ENCODE results near the gene IL4I1.
A peak's percentile ranks its signal among the peaks of the same experiment; 100 is the strongest.

Gene IL4I1

DNA sequence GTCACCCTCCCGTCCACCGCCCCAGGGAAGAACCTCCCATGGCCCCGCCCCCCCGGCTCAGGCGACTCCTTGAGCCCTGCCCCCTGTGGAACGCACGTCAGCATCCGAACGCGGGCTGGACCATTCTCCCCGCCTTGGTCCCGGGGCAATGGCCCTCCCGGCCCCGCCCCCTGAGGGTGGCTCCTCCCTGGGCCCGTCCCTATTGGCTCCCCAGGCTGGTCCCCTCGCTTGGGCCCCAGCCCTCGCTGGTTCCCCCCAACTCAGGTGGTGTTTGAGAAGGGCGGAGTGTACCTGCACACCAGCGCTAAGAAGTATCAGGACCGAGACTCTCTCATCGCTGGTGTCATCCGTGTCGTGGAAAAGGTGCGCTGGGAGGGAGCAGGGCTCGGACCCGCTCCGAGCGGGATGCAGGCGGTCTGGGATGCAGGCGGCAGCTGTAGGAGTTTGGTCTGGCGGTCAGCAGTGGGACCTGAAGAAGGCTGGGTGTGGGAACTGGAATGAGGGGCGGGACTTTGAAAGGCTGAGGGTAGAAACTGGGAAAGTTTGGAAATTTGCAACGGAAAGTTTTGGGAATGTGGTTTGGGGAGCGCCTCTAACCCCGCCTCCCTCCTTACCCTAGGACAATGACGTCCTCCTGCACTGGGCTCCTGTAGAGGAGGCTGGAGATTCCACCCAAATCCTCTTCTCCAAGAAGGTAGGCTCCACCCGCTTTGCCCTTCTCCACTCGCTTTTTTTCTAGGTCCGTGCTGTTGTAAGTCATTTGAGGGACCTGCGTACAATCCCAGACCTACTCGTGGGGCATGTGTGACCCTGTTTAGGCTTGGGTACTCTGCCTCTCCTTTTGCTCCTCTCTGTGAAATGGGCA lies 18.6 kb downstream of the IL4I1 start:
- peak; percentile 99 for DNase-seq

DNA sequence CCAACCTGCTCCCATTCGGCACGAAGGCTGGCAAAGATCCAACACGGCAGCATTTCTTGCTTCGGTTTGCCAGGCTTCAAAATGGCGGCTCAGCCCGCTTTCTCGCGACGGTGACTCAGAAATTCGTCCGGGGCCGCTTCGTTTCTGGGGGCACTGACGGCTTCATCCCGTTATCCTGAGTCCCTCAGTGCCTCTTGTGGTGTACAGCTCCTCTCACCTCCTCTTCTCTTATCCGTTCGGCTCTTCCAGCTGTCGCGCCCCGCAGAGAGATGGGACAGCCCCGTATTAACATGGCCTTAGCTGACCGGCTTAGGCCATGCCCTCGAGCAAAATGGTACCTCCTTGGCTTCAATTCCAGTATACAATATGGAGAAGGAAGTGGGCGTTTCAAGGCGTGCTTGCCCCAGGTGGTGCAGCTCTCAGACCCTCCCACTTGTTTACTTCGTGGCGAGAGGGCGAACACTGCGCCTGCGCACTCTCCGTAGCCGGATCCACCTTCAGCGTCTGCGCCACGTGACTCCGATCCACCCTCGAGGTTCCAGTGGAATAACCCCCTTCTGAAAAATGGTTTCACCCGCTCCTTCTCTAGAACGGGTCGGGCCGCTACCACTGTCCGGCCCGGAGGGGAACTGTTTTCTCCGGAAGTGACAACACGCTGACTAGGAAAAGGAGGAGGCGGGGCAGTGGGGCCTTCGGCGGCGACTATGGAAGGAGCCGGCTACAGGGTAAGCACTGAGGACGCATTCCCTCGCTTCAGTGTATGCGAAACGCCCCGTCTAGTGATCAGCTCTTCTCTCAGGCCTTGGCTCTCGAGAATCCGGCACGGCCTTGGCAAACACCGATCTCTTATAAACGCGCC lies 19.4 kb downstream of the IL4I1 start, which contains the start of the genes AKT1S1 and TBC1D17:
AKT1S1 (minus strand) TSS at position 336 of the 859 bp plus-strand sequence. CDS start 4,060 bp downstream, outside the sequence.
TBC1D17 (plus strand) TSS at position 683 of the 859 bp plus-strand sequence; CDS start at position 705, 22 bp downstream.
- DNase-seq: peak; percentile 100

GRCh38 chr19:49876422-49877019 lies 20.2 kb downstream of the IL4I1 start:
- peak; percentile 98 for DNase-seq

GRCh38 chr19:49875857-49876421 lies 20.7 kb downstream of the IL4I1 start:
- peak; percentile 52 for DNase-seq

DNA sequence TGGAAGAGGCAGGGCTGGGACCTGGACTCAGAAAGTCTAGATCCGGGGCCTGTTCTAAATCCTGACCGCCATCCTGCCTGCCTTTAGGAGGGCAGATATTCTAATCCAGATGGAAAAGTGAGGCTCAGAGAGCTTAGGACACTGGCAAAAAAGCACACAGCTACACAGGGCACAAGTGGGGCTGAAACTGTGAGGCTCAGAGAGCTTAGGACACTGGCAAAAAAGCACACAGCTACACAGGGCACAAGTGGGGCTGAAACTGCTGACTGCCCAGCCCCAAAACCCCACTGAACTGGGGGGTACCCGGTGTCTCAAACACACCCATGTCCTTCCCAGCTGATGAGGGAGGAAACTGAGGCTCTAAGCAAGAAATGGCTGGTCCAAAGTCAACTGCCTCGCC lies 21.5 kb downstream of the IL4I1 start:
- no peak for DNase-seq

GRCh38 chr19:49874503-49875157 lies 22.1 kb downstream of the IL4I1 start:
- DNase-seq: no peak

DNA sequence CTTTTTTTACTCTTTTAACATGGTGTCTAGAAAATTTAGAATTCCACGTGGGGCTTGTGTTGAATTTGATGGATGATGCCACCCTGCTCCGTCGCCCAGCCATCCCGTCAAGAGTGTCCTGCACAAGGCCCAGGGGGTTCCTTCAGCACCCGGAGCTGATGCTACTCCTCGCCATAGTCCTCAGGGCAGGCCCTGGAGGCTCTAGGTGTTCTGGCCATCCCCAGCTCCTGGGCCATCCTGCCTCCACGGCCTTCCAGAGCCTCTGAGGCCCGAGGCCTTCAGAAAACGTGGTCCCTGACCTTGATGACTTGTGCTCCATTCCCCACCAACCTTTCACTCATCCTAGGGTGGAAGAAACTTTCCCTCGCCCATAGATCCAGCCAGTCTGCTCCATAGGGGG lies 22.9 kb downstream of the IL4I1 start:
- no peak for DNase-seq

- no peak for DNase-seq
Measured at GRCh38 chr19:49873129-49873521, 23.6 kb downstream of the IL4I1 start.

DNA sequence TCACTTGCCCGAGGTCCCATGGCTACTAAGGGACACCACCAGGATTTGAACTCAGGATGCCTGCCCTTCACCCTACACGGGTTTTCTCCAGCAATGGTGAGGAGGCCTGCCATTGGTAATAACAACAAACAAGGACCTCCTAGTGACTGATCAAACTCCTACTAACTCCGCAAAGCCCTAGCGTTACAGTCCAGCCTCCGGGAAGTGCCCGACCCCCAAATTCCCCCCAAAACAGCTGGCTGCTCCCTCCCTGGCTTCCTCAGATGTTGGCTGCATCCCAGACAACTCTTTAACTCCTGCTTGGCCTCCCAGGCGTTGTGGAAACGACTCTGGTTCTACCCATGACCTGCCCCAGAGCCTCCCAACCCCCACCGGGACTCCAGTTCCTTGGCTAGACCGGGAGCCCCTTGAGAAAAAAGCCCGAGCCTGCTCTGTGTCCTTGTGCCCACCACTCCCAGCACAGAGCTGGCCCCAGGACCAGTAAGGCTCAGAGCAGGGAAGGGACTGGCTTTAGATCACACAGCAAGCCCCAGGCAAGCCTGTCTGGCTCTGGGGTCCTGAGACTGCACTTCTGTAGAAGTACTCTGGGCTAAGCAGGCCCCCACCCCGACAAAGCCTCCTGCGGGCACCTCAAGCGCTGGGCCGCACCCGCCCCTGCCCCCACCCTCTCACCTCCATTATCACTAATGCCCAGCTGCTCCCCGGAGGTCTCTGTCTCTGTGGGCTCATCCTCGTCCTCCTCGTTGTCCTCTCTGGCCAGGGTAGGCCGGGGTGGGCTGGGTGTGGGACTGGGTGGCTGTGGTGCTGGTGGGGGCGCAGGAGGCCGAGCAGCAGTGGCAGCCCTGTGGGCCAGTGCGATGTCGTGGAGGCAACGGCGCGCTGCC lies 24.2 kb downstream of the IL4I1 start:
- DNase-seq: no peak

DNA sequence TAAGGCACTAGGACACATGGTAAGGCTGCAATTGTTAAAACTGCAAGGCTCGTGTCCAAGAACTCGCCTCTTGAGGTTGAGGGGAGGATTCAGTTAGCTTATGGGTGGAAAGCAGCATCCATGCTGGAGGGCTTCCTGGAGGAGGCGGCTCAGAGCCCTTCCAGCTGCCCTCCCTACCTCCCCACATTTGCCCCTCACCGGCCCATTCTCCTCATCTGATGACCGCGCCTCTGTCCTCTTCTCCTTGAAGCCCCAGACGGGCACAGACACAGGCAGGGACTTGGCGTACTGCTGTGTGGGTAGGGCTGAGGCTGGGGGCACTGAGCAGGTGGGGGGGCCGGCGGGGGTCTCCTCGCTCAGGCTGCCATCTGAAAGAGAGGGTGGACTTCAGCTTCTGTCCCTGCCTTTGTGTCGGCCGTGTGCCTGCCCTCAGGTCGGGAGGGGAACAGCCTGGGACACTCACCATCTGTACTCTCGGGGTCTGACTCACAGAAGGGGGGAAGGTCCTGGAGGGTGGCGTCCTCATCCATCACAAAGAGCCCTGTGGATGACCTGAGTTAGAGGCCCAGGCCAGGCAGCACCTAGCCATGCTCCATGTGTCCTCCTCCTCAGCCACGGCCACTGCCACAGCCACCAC lies 25.2 kb downstream of the IL4I1 start:
- DNase-seq: no peak

DNA sequence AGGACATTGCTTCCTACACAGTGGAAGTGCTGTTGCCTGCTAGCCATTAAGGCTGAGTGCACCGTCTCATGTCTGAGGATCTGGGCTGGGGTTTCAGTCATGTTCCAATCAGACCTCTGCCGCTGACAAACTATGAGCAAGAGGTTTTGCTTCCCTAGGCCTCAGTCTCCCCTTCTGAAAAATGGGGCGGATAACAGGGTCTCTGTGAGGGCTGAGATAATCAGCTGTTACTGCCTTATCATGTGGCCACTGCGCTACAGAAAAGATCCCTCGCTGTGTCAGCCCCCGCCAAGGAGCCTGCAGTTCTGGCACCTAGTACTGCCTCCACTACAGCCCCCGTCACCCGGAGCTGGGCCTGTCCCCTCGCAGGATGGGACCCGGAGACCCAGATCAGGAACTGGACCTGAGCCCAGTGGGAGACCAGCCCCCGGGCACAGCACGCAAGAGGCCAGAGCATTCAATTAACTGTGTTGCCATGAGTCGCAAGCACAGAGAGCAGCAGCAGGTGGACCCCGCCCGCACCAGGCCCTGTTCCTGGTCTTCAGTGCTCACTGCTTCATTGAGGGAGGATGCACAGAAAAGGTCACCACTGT lies 26.3 kb downstream of the IL4I1 start:
- DNase-seq: no peak

GRCh38 chr19:49869484-49870308 lies 27.0 kb downstream of the IL4I1 start:
- peak; percentile 98 for DNase-seq

DNA sequence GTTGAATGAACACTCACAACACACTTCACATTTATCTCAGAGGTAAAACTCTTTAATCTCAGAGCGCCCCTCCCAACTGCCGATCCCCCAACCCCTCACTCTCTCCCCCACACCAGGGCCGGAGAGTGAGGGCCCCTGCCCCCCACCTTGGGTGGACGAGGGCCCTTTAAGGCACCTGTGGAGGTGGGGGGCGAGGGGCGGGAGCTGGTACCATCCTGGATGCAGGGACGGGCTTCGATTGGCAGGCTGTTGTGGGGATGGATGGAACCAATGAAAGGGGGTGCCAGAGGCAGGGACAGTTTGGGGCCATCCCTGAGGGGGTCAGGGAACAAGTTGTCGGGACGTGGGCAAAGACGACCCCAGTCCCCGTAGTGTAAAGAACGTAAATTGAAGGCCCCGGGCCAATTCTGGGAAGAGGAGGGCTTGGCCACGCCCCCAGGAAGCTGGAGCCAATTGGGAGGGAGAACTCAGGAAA lies 27.6 kb downstream of the IL4I1 start:
- no peak for DNase-seq

GRCh38 chr19:49866933-49867782 lies 29.5 kb downstream of the IL4I1 start, which contains the start of gene PNKP:
PNKP (minus strand) TSS chr19:49867576; CDS start chr19:49867204, 372 bp downstream.
- peak; percentile 89 for DNase-seq

GRCh38 chr19:49864890-49865289 lies 31.8 kb downstream of the IL4I1 start:
- DNase-seq: no peak

DNA sequence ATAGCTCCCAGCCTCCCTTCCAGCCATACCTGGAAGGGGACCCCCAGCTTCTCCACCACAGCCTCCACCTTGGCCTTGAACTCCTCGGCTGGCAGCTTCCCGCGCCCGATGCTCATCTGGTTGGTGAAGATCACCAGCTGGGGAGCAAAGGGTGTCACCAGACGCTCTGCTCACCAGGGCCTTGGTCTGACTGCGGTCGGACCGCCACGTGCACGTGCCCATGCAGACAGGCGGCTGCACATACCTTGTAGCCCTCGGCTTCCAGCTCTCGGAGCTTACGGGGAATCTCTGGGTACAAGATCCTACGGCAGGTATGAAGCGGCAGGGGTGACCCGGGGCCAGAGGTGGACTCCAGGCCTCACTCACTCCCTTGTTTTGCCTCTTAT lies 32.8 kb downstream of the IL4I1 start:
- no peak for DNase-seq

GRCh38 chr19:49863254-49863934 lies 33.3 kb downstream of the IL4I1 start:
- DNase-seq: no peak
